Measurements from ENCODE around the gene MIPOL1.

GRCh38 chr14:37275963-37276362 is 78.2 kb downstream of the MIPOL1 start:
- TF ChIP-seq CTCF (conservative IDR thresholded peaks at IDR 0.05; ENCODE audit: low read length): no peak
- TF ChIP-seq EZH2phosphoT487 (IDR thresholded peaks at IDR 0.05; ENCODE audit: borderline replicate concordance, low read depth, low read length): no peak
